Measurements from ENCODE around the gene SV2C. TPM values are rescaled to one million over a fixed set of nuclear protein-coding genes. Genes with fewer than 3 reads are reported as not detected.

SV2C gene
- total and polyA plus RNA-seq, 4 donors = under 0.01 to 0.04 (median 0.03) TPM; not detected in 1

DNA sequence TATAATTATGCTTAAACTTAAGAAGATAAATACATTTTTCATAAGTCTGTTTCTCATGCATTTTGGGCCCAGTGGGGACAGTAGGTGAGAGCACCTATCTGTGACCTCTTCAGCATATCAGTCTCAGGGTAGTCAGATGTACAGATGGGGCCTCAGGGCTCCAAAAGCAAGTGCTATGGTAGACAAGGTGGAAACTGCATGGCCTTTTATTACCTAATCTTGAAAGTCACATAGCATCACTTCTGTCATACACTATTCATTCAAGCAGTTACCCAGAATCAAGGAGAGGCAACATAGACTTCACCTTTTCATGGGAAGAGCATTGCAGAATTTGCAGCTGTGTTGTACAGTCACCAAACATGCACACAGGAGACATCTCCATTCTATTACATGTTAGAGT lies 94.8 kb downstream of the SV2C start:
- H3K27me3 ChIP-seq (ENCODE audit: control insufficient read depth in 4 of 4, insufficient read depth in 4 of 4, low read length in 3 of 4) = no peaks in the 10 kb centered on the region
- TF ChIP-seq, protein P1, sequence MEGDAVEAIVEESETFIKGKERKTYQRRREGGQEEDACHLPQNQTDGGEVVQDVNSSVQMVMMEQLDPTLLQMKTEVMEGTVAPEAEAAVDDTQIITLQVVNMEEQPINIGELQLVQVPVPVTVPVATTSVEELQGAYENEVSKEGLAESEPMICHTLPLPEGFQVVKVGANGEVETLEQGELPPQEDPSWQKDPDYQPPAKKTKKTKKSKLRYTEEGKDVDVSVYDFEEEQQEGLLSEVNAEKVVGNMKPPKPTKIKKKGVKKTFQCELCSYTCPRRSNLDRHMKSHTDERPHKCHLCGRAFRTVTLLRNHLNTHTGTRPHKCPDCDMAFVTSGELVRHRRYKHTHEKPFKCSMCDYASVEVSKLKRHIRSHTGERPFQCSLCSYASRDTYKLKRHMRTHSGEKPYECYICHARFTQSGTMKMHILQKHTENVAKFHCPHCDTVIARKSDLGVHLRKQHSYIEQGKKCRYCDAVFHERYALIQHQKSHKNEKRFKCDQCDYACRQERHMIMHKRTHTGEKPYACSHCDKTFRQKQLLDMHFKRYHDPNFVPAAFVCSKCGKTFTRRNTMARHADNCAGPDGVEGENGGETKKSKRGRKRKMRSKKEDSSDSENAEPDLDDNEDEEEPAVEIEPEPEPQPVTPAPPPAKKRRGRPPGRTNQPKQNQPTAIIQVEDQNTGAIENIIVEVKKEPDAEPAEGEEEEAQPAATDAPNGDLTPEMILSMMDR (IDR thresholded peaks at IDR 0.05; ENCODE audit: low read depth, low read length, missing input control) = no peak
- no peak for TF ChIP-seq EGR1 (IDR thresholded peaks at IDR 0.05; ENCODE audit: low read depth in 2 of 2)
- no peak for TF ChIP-seq GABPA (IDR thresholded peaks at IDR 0.05 in 1 of 2, conservative IDR thresholded peaks at IDR 0.05 in 1 of 2)
- TF ChIP-seq, protein P2, sequence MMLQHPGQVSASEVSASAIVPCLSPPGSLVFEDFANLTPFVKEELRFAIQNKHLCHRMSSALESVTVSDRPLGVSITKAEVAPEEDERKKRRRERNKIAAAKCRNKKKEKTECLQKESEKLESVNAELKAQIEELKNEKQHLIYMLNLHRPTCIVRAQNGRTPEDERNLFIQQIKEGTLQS (IDR thresholded peaks at IDR 0.05) = no peak
- TF ChIP-seq, protein P3, sequence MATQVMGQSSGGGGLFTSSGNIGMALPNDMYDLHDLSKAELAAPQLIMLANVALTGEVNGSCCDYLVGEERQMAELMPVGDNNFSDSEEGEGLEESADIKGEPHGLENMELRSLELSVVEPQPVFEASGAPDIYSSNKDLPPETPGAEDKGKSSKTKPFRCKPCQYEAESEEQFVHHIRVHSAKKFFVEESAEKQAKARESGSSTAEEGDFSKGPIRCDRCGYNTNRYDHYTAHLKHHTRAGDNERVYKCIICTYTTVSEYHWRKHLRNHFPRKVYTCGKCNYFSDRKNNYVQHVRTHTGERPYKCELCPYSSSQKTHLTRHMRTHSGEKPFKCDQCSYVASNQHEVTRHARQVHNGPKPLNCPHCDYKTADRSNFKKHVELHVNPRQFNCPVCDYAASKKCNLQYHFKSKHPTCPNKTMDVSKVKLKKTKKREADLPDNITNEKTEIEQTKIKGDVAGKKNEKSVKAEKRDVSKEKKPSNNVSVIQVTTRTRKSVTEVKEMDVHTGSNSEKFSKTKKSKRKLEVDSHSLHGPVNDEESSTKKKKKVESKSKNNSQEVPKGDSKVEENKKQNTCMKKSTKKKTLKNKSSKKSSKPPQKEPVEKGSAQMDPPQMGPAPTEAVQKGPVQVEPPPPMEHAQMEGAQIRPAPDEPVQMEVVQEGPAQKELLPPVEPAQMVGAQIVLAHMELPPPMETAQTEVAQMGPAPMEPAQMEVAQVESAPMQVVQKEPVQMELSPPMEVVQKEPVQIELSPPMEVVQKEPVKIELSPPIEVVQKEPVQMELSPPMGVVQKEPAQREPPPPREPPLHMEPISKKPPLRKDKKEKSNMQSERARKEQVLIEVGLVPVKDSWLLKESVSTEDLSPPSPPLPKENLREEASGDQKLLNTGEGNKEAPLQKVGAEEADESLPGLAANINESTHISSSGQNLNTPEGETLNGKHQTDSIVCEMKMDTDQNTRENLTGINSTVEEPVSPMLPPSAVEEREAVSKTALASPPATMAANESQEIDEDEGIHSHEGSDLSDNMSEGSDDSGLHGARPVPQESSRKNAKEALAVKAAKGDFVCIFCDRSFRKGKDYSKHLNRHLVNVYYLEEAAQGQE (IDR thresholded peaks at IDR 0.05) = no peak
- no peak for TF ChIP-seq FOXA1 (IDR thresholded peaks at IDR 0.05)
- TF ChIP-seq, protein P4, sequence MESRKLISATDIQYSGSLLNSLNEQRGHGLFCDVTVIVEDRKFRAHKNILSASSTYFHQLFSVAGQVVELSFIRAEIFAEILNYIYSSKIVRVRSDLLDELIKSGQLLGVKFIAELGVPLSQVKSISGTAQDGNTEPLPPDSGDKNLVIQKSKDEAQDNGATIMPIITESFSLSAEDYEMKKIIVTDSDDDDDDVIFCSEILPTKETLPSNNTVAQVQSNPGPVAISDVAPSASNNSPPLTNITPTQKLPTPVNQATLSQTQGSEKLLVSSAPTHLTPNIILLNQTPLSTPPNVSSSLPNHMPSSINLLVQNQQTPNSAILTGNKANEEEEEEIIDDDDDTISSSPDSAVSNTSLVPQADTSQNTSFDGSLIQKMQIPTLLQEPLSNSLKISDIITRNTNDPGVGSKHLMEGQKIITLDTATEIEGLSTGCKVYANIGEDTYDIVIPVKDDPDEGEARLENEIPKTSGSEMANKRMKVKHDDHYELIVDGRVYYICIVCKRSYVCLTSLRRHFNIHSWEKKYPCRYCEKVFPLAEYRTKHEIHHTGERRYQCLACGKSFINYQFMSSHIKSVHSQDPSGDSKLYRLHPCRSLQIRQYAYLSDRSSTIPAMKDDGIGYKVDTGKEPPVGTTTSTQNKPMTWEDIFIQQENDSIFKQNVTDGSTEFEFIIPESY (IDR thresholded peaks at IDR 0.05) = no peak
- TF ChIP-seq HNF4A (conservative IDR thresholded peaks at IDR 0.05) = no peak
- TF ChIP-seq JUND (IDR thresholded peaks at IDR 0.05) = no peak
- TF ChIP-seq RAD21 (IDR thresholded peaks at IDR 0.05) = no peak
- TF ChIP-seq, protein P5, sequence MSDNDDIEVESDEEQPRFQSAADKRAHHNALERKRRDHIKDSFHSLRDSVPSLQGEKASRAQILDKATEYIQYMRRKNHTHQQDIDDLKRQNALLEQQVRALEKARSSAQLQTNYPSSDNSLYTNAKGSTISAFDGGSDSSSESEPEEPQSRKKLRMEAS (IDR thresholded peaks at IDR 0.05) = no peak
- TF ChIP-seq TAF1 (conservative IDR thresholded peaks at IDR 0.05) = no peak
- no peak overlapping the region for H3K9ac ChIP-seq (ENCODE audit: low read depth in 1 of 2, low read length in 2 of 2)
- no peak overlapping the region for H3K4me3 ChIP-seq (ENCODE audit: low read depth in 1 of 3, low read length in 3 of 3)
- H3K4me1 ChIP-seq (ENCODE audit: control insufficient read depth in 4 of 4, insufficient read depth in 4 of 4, low read length in 3 of 4) = no peaks in the 10 kb centered on the region
- no peaks in the 10 kb centered on the region for H3K36me3 ChIP-seq (ENCODE audit: control insufficient read depth in 4 of 4, insufficient read depth in 3 of 4, low read depth in 1 of 4, low read length in 3 of 4)
- DNase-seq (ENCODE audit: low spot score) = no peak
- H3K9me3 ChIP-seq (ENCODE audit: control insufficient read depth in 4 of 4, low read length in 3 of 4) = no peaks in the 10 kb centered on the region
- H3K27ac ChIP-seq (ENCODE audit: low read depth in 1 of 2, low read length in 2 of 2) = no peak overlapping the region

DNA sequence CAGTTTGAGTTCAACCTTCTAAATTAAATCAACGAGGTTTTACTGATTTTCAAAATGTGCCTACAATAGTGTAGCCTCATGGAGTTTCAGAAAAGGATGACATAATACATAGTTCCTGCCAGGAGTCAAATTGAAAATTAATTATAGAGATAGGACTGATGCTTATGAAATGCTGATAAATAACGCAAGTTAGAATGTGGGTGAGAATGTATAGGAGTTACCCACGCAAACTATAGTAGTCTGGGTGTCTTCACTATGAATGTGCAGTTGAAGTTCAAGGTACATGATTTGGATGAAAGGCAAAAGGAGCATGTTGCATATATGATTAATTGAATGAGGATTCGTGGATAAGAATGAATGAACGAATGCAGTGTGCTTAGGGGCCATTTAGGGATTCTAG lies 95.7 kb downstream of the SV2C start:
- H3K4me1 ChIP-seq (ENCODE audit: control insufficient read depth in 4 of 4, insufficient read depth in 4 of 4, low read length in 3 of 4) = no peaks in the 10 kb centered on the region
- no peak for TF ChIP-seq EGR1 (IDR thresholded peaks at IDR 0.05; ENCODE audit: low read depth in 2 of 2)
- no peak for TF ChIP-seq JUND (IDR thresholded peaks at IDR 0.05)
- no peak for TF ChIP-seq RXRA (IDR thresholded peaks at IDR 0.05)
- TF ChIP-seq, protein P3 (IDR thresholded peaks at IDR 0.05) = no peak
- TF ChIP-seq HNF4G (IDR thresholded peaks at IDR 0.05) = no peak
- no peaks in the 10 kb centered on the region for H3K36me3 ChIP-seq (ENCODE audit: control insufficient read depth in 4 of 4, insufficient read depth in 3 of 4, low read depth in 1 of 4, low read length in 3 of 4)
- no peaks in the 10 kb centered on the region for H3K9me3 ChIP-seq (ENCODE audit: control insufficient read depth in 4 of 4, low read length in 3 of 4)
- no peak overlapping the region for H3K27ac ChIP-seq (ENCODE audit: low read depth in 1 of 2, low read length in 2 of 2)
- no peak overlapping the region for H3K9ac ChIP-seq (ENCODE audit: low read depth in 1 of 2, low read length in 2 of 2)
- H3K27me3 ChIP-seq (ENCODE audit: control insufficient read depth in 4 of 4, insufficient read depth in 4 of 4, low read length in 3 of 4) = no peaks in the 10 kb centered on the region
- DNase-seq (ENCODE audit: low spot score) = no peak
- no peak overlapping the region for H3K4me3 ChIP-seq (ENCODE audit: low read depth in 1 of 3, low read length in 3 of 3)
- WGBS = 63% methylated on average over 5 of the region's 5 CpGs

All from liver (tissue), 9 donors.